Ishikawa (cell line): Measurements from ENCODE around the gene ATRNL1.

Source experiments
- CEBPB ChIP-seq: IDR thresholded peaks from 2 replicates; pipeline ENCODE4 v1.6.1; 2012
- CREB1 ChIP-seq: IDR thresholded peaks from 2 replicates; pipeline ENCODE4 v1.6.1; 2012; ENCODE audit warnings: low read depth
- EP300 ChIP-seq: IDR thresholded peaks from 2 replicates; pipeline ENCODE4 v1.6.1; 2012; ENCODE audit warnings: borderline replicate concordance
- FOXM1 ChIP-seq: IDR thresholded peaks from 2 replicates; pipeline ENCODE4 v1.6.1; 2012; ENCODE audit warnings: low read depth, borderline replicate concordance
- MAX ChIP-seq: IDR thresholded peaks from 2 replicates; pipeline ENCODE4 v1.6.1; 2012
- NFIC ChIP-seq: IDR thresholded peaks from 2 replicates; pipeline ENCODE4 v1.6.1; 2012
- RAD21 ChIP-seq: IDR thresholded peaks from 2 replicates; pipeline ENCODE4 v1.6.1; 2012; ENCODE audit warnings: low read depth
- REST ChIP-seq: IDR thresholded peaks from 2 replicates; pipeline ENCODE4 v1.6.1; 2012; ENCODE audit warnings: low read depth, mild to moderate bottlenecking
- TAF1 ChIP-seq: IDR thresholded peaks from 2 replicates; pipeline ENCODE4 v1.6.1; 2012; ENCODE audit warnings: low read depth, mild to moderate bottlenecking
- TEAD4 ChIP-seq: IDR thresholded peaks from 2 replicates; pipeline ENCODE4 v1.6.1; 2012
- USF1 ChIP-seq: IDR thresholded peaks from 2 replicates; pipeline ENCODE4 v1.6.1; 2012
- YY1 ChIP-seq: IDR thresholded peaks from 2 replicates; pipeline ENCODE4 v1.6.1; 2012; ENCODE audit warnings: low read depth

- TF ChIP-seq NFIC, result no peak
- TF ChIP-seq CEBPB, result no peak
- TF ChIP-seq USF1, result no peak
- no peak for TF ChIP-seq FOXM1
- TF ChIP-seq REST, result no peak
- no peak for TF ChIP-seq TAF1
- TF ChIP-seq EP300, result no peak
- no peak for TF ChIP-seq CREB1
- no peak for TF ChIP-seq YY1
- no peak for TF ChIP-seq MAX
- no peak for TF ChIP-seq RAD21
- no peak for TF ChIP-seq TEAD4
Measured at GRCh38 chr10:115795964-115796363, 702.8 kb downstream of the ATRNL1 start.
